ENCODE measurements around the gene TNP1. TPM values are rescaled to one million over a fixed set of nuclear protein-coding genes. Genes with fewer than 3 reads are reported as not detected.

TNP1 gene
- polyA plus RNA-seq, 1 donor from 2014 or later = not detected

GRCh38 chr2:216810399-216811160 lies 49.3 kb downstream of the TNP1 start:
- Histone ChIP-seq H2AFZ (ENCODE audit: low read depth, low read length) (no peak overlapping the region), H4K20me1 (ENCODE audit: insufficient read depth) (no peaks in the 10 kb centered on the region)

More at GRCh38 chr2:216810399-216811160, 49.3 kb downstream of the TNP1 start:
- Histone ChIP-seq H3K4me2 (ENCODE audit: low read length) (no peak overlapping the region), H3K27ac (ENCODE audit: low read length) (no peak overlapping the region), H3K9ac (ENCODE audit: low read length) (no peak overlapping the region), H3K79me2 (replicated peaks; ENCODE audit: insufficient read depth, low read length) (no peaks in the 10 kb centered on the region), H3F3A (ENCODE audit: insufficient read depth, low read length, poor library complexity, severe bottlenecking) (no peaks in the 10 kb centered on the region), H3K9me2 (ENCODE audit: insufficient read depth, low read length) (no peaks in the 10 kb centered on the region), H3K9me3 (ENCODE audit: low read length) (no peaks in the 10 kb centered on the region), H3K36me3 (ENCODE audit: insufficient read depth, low read length) (no peaks in the 10 kb centered on the region), H3K4me3 (ENCODE audit: low read length) (no peak overlapping the region), H3K27me3 (ENCODE audit: insufficient read depth, low read depth, low read length) (no peaks in the 10 kb centered on the region)
- TF ChIP-seq REST (IDR thresholded peaks at IDR 0.05; ENCODE audit: borderline replicate concordance) (no peak), EZH2 (IDR thresholded peaks at IDR 0.05; ENCODE audit: borderline replicate concordance, insufficient read depth, low read length, poor library complexity, severe bottlenecking) (no peak), RAD21 (conservative IDR thresholded peaks at IDR 0.05) (no peak), TAF1 (IDR thresholded peaks at IDR 0.05; ENCODE audit: low read depth) (no peak), POLR2AphosphoS5 (IDR thresholded peaks at IDR 0.05) (no peak), MXI1 (conservative IDR thresholded peaks at IDR 0.05; ENCODE audit: poor library complexity, severe bottlenecking) (no peak), EP300 (conservative IDR thresholded peaks at IDR 0.05; ENCODE audit: poor library complexity, severe bottlenecking) (no peak), CTCF (IDR thresholded peaks at IDR 0.05; ENCODE audit: poor library complexity, severe bottlenecking) (no peak), SMC3 (conservative IDR thresholded peaks at IDR 0.05; ENCODE audit: poor library complexity) (no peak)

Other genes starting within 250 kb of the TNP1 start
- gene IGFBP2, start 226.6 kb downstream of the TNP1 start, polyA plus RNA-seq = 150 and 174 TPM in 2 replicates
- gene IGFBP5, start 164.5 kb downstream of the TNP1 start, polyA plus RNA-seq = 1.6 and 2.1 TPM in 2 replicates

Data from neural cell (in vitro differentiated cells).